PC-3 (cell line): Measurements from ENCODE around the gene ACTL7A.

Experiments used
- CTCF ChIP-seq: fragments of 300-600 bp; sonication (generic); conservative IDR thresholded peaks from 2 replicates; pipeline ENCODE4 v1.5.1; 2017; ENCODE audit warnings: antibody characterized with exemption, low read depth, mild to moderate bottlenecking, low read length
- EZH2phosphoT487 ChIP-seq: fragments of 300-600 bp; sonication (generic); IDR thresholded peaks from 2 replicates; pipeline ENCODE4 v1.6.1; 2018; ENCODE audit warnings: mild to moderate bottlenecking, antibody characterized with exemption, low read length, borderline replicate concordance

- TF ChIP-seq CTCF: no peak
- no peak for TF ChIP-seq EZH2phosphoT487
Measured at GRCh38 chr9:108866001-108866420, 3.9 kb downstream of the ACTL7A start.
